Globus pallidus (tissue), 1 donor: ENCODE results near the gene ABCB4.

Source experiments
- DNase-seq: peaks from one replicate; pipeline ENCODE4 v3.0.0-alpha.2; 2015; ENCODE audit warnings: low spot score

ABCB4 gene

GRCh38 chr7:87475359-87476178, at the start of gene ABCB4:
Gene ABCB4 (minus strand): TSS chr7:87475680. CDS start chr7:87475465, 215 bp downstream.
- DNase-seq, result no peak

- no peak for DNase-seq
Measured at GRCh38 chr7:87518735-87519134, 43.3 kb upstream of the ABCB4 start.

- no peak for DNase-seq
Measured at GRCh38 chr7:87517891-87518290, 42.4 kb upstream of the ABCB4 start.

- DNase-seq, result no peak
Measured at GRCh38 chr7:87517136-87517815, 41.8 kb upstream of the ABCB4 start.

- no peak for DNase-seq
Measured at GRCh38 chr7:87513735-87514335, 38.4 kb upstream of the ABCB4 start.

GRCh38 chr7:87512906-87513305, 37.4 kb upstream of the ABCB4 start:
- no peak for DNase-seq

- no peak for DNase-seq
Measured at GRCh38 chr7:87511510-87511909, 36.0 kb upstream of the ABCB4 start.

- DNase-seq, result no peak
Measured at GRCh38 chr7:87510411-87510875, 35.0 kb upstream of the ABCB4 start.

- DNase-seq, result no peak
Measured at GRCh38 chr7:87507446-87507845, 32.0 kb upstream of the ABCB4 start.

GRCh38 chr7:87506246-87507180, 31.0 kb upstream of the ABCB4 start:
- no peak for DNase-seq

GRCh38 chr7:87505557-87506245, 30.2 kb upstream of the ABCB4 start:
- no peak for DNase-seq

GRCh38 chr7:87505122-87505521, 29.6 kb upstream of the ABCB4 start:
- DNase-seq, result no peak

- DNase-seq, result no peak
Measured at GRCh38 chr7:87499494-87499893, 24.0 kb upstream of the ABCB4 start.

- no peak for DNase-seq
Measured at GRCh38 chr7:87498893-87499292, 23.4 kb upstream of the ABCB4 start.

- DNase-seq, result no peak
Measured at GRCh38 chr7:87497482-87497881, 22.0 kb upstream of the ABCB4 start.

- DNase-seq, result no peak
Measured at GRCh38 chr7:87495366-87495765, 19.9 kb upstream of the ABCB4 start.

- DNase-seq, result no peak
Measured at GRCh38 chr7:87494454-87494853, 19.0 kb upstream of the ABCB4 start.

GRCh38 chr7:87483131-87483530, 7.7 kb upstream of the ABCB4 start:
- no peak for DNase-seq

- no peak for DNase-seq
Measured at GRCh38 chr7:87482115-87482514, 6.6 kb upstream of the ABCB4 start.

- DNase-seq, result no peak
Measured at GRCh38 chr7:87480386-87480785, 4.9 kb upstream of the ABCB4 start.

GRCh38 chr7:87479951-87480350, 4.5 kb upstream of the ABCB4 start:
- DNase-seq, result no peak
